Prostate gland (tissue), 2 donors: ENCODE results near the gene TDRD1.

Source experiments
- CTCF ChIP-seq, 4 experiments: fragments of 200-600 bp in 2 of 4; fragments of 450-650 bp in 2 of 4; sonication (generic) in 2 of 4; IDR thresholded peaks; 1 replicate in 3 of 4; 2 replicates in 1 of 4; pipeline ENCODE4 v1.5.1; 2016 to 2019; ENCODE audit warnings: antibody characterized with exemption in 4 of 4, mild to moderate bottlenecking in 2 of 4, moderate library complexity in 2 of 4
- POLR2A ChIP-seq: fragments of 450-650 bp; IDR thresholded peaks from one replicate; pipeline ENCODE4 v1.6.1; 2016; ENCODE audit warnings: antibody characterized with exemption, mild to moderate bottlenecking

- TF ChIP-seq CTCF (IDR thresholded peaks at IDR 0.05) (no peak), POLR2A (no peak)
These were observed 5.1 kb downstream of the TDRD1 start for GRCh38 chr10:114184276-114184675.
